NT2/D1 (cell line): ENCODE data around the gene SOWAHB.

Experiments used
- DNase-seq: peaks from one replicate; pipeline ENCODE4 v3.0.0-alpha.2; 2011; ENCODE audit warnings: low read depth, low spot score
- H3K27me3 ChIP-seq: 2 replicates; pipeline ENCODE4 v1.6.0; 2011; ENCODE audit warnings: mild to moderate bottlenecking; ENCODE audit not compliant: insufficient read length, insufficient read depth
- H3K36me3 ChIP-seq: 2 replicates; pipeline ENCODE4 v1.6.1; 2011; ENCODE audit warnings: mild to moderate bottlenecking, low read length, mixed read lengths; ENCODE audit not compliant: insufficient read depth, insufficient read length
- H3K4me1 ChIP-seq: 2 replicates; pipeline ENCODE4 v1.5.1; 2011; ENCODE audit not compliant: insufficient read depth, insufficient read length
- H3K4me3 ChIP-seq: 2 replicates; pipeline ENCODE4 v1.5.1; 2011; ENCODE audit warnings: low read depth; ENCODE audit not compliant: insufficient read length
- H3K9ac ChIP-seq: 2 replicates; pipeline ENCODE4 v1.6.0; 2011; ENCODE audit warnings: low read depth; ENCODE audit not compliant: insufficient read length
- H3K9me3 ChIP-seq: 2 replicates; pipeline ENCODE4 v1.5.1; 2011; ENCODE audit warnings: mild to moderate bottlenecking, low read length; ENCODE audit not compliant: insufficient read depth
- SUZ12 ChIP-seq: IDR thresholded peaks from 2 replicates; pipeline ENCODE4 v1.6.1; 2011; ENCODE audit not compliant: insufficient read length, insufficient read depth; ENCODE audit errors: extremely low read depth
- YY1 ChIP-seq: IDR thresholded peaks from 2 replicates; pipeline ENCODE4 v1.6.1; 2011; ENCODE audit not compliant: insufficient read length, insufficient read depth
- ZNF274 ChIP-seq: IDR thresholded peaks from 2 replicates; pipeline ENCODE4 v1.6.1; 2011; ENCODE audit warnings: mild to moderate bottlenecking, low read depth, low read length

The SOWAHB gene

DNA sequence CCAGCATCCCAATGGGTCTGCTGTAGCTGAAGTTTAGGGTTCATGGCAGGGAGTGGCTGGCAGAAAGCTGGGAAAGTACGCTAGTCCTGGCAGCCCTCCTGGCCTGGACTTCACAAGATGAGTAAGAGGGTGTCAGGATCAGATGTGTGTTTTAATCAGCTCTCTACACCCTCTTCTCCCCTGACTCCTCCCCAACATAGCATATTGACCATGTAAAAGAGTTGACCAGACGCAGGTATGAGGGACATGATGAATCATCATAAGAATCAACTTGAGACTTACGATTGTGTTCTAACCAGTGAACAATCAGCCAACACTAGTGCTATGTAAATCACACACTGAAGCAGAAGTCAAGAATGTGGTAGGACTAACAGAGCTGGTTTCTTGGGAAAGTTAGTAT is 5.3 kb downstream of the SOWAHB start:
- no peaks in the 10 kb centered on the region for H3K36me3 ChIP-seq
- TF ChIP-seq YY1: no peak
- no peak for TF ChIP-seq ZNF274
- no peak for TF ChIP-seq SUZ12
- H3K9me3 ChIP-seq: no peaks in the 10 kb centered on the region
- peaks cover 2% of the 10 kb centered on the region for H3K4me1 ChIP-seq
- H3K27me3 ChIP-seq: peaks cover 32% of the 10 kb centered on the region
- no peak overlapping the region for H3K4me3 ChIP-seq
- H3K9ac ChIP-seq: no peak overlapping the region
- DNase-seq: no peak

DNA sequence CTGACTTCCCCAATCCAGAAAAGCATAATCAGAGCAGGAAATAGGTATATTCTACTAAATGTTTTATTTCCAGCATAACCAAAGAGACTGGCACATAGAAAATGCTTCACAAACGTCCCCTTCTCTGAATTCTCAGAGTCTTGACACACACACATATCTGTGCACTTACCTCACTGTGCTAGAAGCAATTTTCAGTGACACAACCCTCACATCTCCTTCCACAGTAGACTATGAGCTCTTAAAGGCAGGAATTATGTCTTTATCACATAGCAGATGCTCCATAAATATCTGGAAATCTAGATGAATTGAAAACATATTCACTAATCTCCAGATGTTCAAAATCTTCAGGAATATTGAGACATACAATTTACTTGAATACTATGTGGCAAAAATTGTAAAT is 5.9 kb downstream of the SOWAHB start:
- peaks cover 2% of the 10 kb centered on the region for H3K4me1 ChIP-seq
- TF ChIP-seq YY1: no peak
- TF ChIP-seq ZNF274: no peak
- TF ChIP-seq SUZ12: no peak
- no peaks in the 10 kb centered on the region for H3K9me3 ChIP-seq
- H3K4me3 ChIP-seq: no peak overlapping the region
- H3K9ac ChIP-seq: no peak overlapping the region
- DNase-seq: no peak
- H3K36me3 ChIP-seq: no peaks in the 10 kb centered on the region
- H3K27me3 ChIP-seq: peaks cover 26% of the 10 kb centered on the region

DNA sequence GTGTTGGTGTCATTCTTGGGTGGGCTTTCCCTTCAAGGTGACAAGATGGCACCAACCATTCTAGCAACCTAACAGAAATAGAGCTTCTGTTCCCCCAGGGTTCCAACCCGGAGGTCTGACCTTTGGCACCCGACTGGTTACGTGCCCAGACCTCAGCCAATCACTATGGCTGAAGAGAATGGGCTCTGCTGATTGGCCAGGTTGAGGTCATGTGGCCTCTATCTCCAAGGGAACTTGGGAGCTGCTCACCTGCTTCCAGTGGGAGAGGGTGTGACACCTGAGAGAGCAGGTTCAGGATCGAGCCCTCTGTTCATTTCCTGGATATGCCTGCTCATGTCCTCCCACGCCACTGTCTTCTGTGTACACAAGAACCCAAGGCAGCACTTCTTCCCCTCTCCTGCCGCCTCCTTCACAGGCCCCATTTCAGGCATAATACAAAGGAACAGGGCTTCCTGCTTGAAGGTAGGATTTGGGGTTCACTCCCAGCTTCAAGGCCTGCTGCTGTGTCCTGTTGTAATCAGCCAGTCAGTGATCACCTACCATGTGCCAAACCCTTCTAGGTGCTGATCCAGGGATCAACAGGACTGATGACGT is 11.0 kb downstream of the SOWAHB start:
- no peak for DNase-seq
- no peak overlapping the region for H3K9ac ChIP-seq
- H3K4me1 ChIP-seq: no peaks in the 10 kb centered on the region
- no peak overlapping the region for H3K4me3 ChIP-seq
- TF ChIP-seq YY1: no peak
- no peak for TF ChIP-seq SUZ12
- TF ChIP-seq ZNF274: no peak
- no peaks in the 10 kb centered on the region for H3K27me3 ChIP-seq
- no peaks in the 10 kb centered on the region for H3K9me3 ChIP-seq
- H3K36me3 ChIP-seq: no peaks in the 10 kb centered on the region

DNA sequence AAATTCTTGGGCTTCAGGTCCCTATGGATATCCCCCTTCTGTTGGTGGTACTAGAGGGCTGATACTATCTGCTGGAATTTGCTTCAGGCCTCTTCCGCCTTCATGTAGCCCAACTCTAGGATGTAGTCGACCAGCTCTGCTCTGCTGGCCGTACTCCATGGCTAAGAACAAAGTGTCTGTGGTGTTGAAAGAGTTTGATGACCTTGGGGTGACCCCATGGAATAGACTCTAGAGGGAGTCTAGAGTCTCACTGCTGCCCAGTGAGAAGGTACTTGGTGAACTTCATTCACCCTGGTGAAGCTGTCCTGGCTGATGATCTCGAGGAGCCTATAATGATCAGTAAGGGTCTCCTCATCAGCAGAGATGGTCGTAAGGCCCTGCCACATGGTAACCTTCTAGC is 11.7 kb downstream of the SOWAHB start:
- Histone ChIP-seq H3K27me3 (no peaks in the 10 kb centered on the region), H3K9ac (no peak overlapping the region), H3K36me3 (no peaks in the 10 kb centered on the region), H3K9me3 (no peaks in the 10 kb centered on the region), H3K4me1 (no peaks in the 10 kb centered on the region), H3K4me3 (no peak overlapping the region)
- TF ChIP-seq SUZ12 (no peak), YY1 (no peak), ZNF274 (no peak)
- DNase-seq: no peak

DNA sequence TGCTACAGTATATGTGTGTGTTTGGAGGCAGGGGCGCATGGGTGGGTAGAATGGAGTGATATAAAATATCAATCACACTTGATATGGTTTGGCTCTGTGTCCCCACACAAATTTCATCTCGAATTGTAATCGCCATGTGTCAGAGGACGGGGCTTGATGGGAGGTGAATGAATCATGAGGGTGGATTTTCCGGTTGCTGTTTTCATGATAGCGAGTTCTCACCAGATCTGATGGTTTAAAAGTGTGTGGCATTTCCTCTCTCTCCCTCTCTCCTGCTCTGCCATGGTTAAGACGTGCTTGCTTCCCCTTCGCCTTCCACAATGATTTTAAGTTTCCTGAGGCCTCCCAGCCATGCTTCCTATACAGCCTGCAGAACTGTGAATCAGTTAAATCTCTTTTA is 14.8 kb downstream of the SOWAHB start:
- Histone ChIP-seq H3K36me3 (no peaks in the 10 kb centered on the region), H3K4me1 (no peaks in the 10 kb centered on the region), H3K27me3 (no peaks in the 10 kb centered on the region), H3K4me3 (no peak overlapping the region), H3K9ac (no peak overlapping the region), H3K9me3 (no peaks in the 10 kb centered on the region)
- DNase-seq: no peak
- TF ChIP-seq ZNF274 (no peak), YY1 (no peak), SUZ12 (no peak)

DNA sequence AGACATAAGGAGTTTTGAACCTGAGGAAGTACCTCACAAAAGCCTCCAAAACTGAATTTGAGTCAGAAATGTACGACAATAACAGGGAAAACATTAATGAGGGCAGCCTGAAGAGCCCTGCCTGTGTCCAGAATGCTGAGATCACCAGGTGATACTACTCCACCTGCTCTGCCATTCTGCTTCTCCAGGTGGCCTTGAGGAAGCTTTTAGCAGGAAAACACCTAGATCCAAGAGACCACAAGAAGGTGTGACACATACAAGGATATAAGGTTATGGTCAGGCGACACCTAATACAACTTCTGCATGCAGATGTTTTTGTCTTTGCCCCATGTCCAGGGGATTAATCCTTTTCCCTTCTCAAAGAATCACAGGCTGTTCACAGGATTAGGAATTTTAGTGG is 15.3 kb downstream of the SOWAHB start:
- DNase-seq: no peak
- no peaks in the 10 kb centered on the region for H3K4me1 ChIP-seq
- no peak overlapping the region for H3K4me3 ChIP-seq
- TF ChIP-seq SUZ12: no peak
- no peak for TF ChIP-seq YY1
- H3K27me3 ChIP-seq: no peaks in the 10 kb centered on the region
- no peak overlapping the region for H3K9ac ChIP-seq
- no peaks in the 10 kb centered on the region for H3K36me3 ChIP-seq
- H3K9me3 ChIP-seq: no peaks in the 10 kb centered on the region

DNA sequence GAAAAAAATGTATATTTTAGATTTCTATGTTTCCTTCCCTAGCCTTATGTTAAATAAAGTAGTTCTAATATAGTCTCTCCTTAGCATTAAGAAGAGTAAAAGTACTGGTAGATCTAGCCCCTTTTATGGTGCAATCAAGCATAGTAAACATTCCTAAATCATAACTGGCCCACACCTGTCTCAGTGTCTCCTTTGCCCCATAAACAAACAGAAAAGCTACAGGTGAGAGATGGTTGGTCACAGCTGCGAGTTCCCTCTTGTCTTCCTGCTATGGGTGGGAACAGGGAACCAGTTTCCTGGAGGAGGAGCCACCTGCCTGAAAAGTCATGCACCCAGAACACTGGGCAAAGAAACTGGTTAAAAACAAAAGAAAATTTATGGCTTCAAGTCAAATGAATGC is 16.6 kb downstream of the SOWAHB start:
- DNase-seq: no peak
- H3K4me1 ChIP-seq: no peaks in the 10 kb centered on the region

More for the DNA sequence above, 16.6 kb downstream of the SOWAHB start:
- no peaks in the 10 kb centered on the region for H3K36me3 ChIP-seq
- no peak for TF ChIP-seq SUZ12
- no peak for TF ChIP-seq YY1
- no peak for TF ChIP-seq ZNF274
- no peak overlapping the region for H3K9ac ChIP-seq
- H3K27me3 ChIP-seq: no peaks in the 10 kb centered on the region
- no peaks in the 10 kb centered on the region for H3K9me3 ChIP-seq
- H3K4me3 ChIP-seq: no peak overlapping the region
